Keratinocyte (primary cell): ENCODE results near the gene CDKN1C. TPM values are rescaled to one million over a fixed set of nuclear protein-coding genes. Genes with fewer than 3 reads are reported as not detected.

Source experiments
- DNase-seq: peaks from one replicate; pipeline ENCODE4 v3.0.0-alpha.2; 2011; ENCODE audit warnings: low read depth, missing footprints, low spot score
- FAIRE-seq: peaks from 2 replicates; lab custom pipeline; 2011; peaks lifted over from hg19 to GRCh38; lab: Jason Lieb, UNC
- H2AFZ ChIP-seq: 2 replicates; pipeline ENCODE4 v1.6.0; 2012; ENCODE audit warnings: low read length, control low read depth, inconsistent platforms; ENCODE audit not compliant: control insufficient read depth
- H3K27ac ChIP-seq: 2 replicates; pipeline ENCODE4 v1.5.1; 2011; ENCODE audit warnings: low read length; ENCODE audit not compliant: control insufficient read depth, insufficient read depth
- H3K27me3 ChIP-seq: 3 replicates; pipeline ENCODE4 v1.6.0; 2011; ENCODE audit warnings: low read length; ENCODE audit not compliant: control insufficient read depth, insufficient read depth; ENCODE audit errors: extremely low read depth
- H3K36me3 ChIP-seq, 2 experiments: 2 replicates in 1 of 2; 3 replicates in 1 of 2; pipeline ENCODE4 v1.5.1; 2011; ENCODE audit warnings: low read length in 2 of 2, mild to moderate bottlenecking in 1 of 2; ENCODE audit not compliant: control insufficient read depth in 2 of 2, insufficient read depth in 2 of 2; ENCODE audit errors: extremely low read depth in 1 of 2
- H3K4me1 ChIP-seq: 3 replicates; pipeline ENCODE4 v1.5.1; 2011; ENCODE audit warnings: low read length; ENCODE audit not compliant: control insufficient read depth, insufficient read depth; ENCODE audit errors: extremely low read depth
- H3K4me2 ChIP-seq: 3 replicates; pipeline ENCODE4 v1.6.0; 2011; ENCODE audit warnings: low read depth, low read length; ENCODE audit not compliant: control insufficient read depth, insufficient read depth; ENCODE audit errors: extremely low read depth
- H3K4me3 ChIP-seq, 3 experiments: fragments of 200-600 bp in 1 of 3; sonication (generic) in 1 of 3; 2 replicates in 2 of 3; 3 replicates in 1 of 3; pipeline ENCODE4 v1.5.1; 2011 to 2016; ENCODE audit warnings: low read length in 3 of 3, mild to moderate bottlenecking in 3 of 3, control low read depth in 2 of 3, inconsistent platforms in 1 of 3, low read depth in 1 of 3, mixed read lengths in 1 of 3, mixed run types in 1 of 3, moderate library complexity in 1 of 3; ENCODE audit not compliant: control insufficient read depth in 2 of 3, insufficient read depth in 2 of 3; ENCODE audit errors: extremely low read depth in 1 of 3
- H3K79me2 ChIP-seq: 2 replicates; pipeline ENCODE4 v1.6.0; 2012; ENCODE audit warnings: low read length; ENCODE audit not compliant: control insufficient read depth, insufficient read depth
- H3K9ac ChIP-seq: 3 replicates; pipeline ENCODE4 v1.6.0; 2011; ENCODE audit warnings: low read length; ENCODE audit not compliant: control insufficient read depth, insufficient read depth; ENCODE audit errors: extremely low read depth
- H3K9me1 ChIP-seq: 3 replicates; pipeline ENCODE4 v1.6.0; 2011; ENCODE audit warnings: low read length; ENCODE audit not compliant: control insufficient read depth, insufficient read depth; ENCODE audit errors: extremely low read depth
- H3K9me3 ChIP-seq: 2 replicates; pipeline ENCODE4 v1.5.1; 2012; ENCODE audit warnings: low read depth, low read length; ENCODE audit not compliant: control insufficient read depth
- H4K20me1 ChIP-seq: 3 replicates; pipeline ENCODE4 v1.6.0; 2011; ENCODE audit warnings: low read length; ENCODE audit not compliant: control insufficient read depth, insufficient read depth; ENCODE audit errors: extremely low read depth
- EZH2 ChIP-seq: IDR thresholded peaks from one replicate; pipeline ENCODE4 v1.6.1; 2012; ENCODE audit warnings: inconsistent platforms, mild to moderate bottlenecking, low read length, moderate library complexity
- dilution Hi-C: fragments of 300-500 bp; cut with MboI; formaldehyde crosslinking; loops from one replicate; pipeline ENCODE4 v1.7.0; 2020; ENCODE audit warnings: low sequenced_read_pairs; ENCODE audit not compliant: extremely low pct_ligation_motif_present
- polyA plus RNA-seq, 5 experiments: library from polyadenylated mRNA; depleted of rRNA in 3 of 5; stranded (reverse) in 3 of 5; stranded (forward) in 1 of 5; unstranded in 1 of 5; fragments of >200 nt; gene quantifications; 1 replicate in 1 of 5; 2 replicates in 3 of 5; 3 replicates in 1 of 5; pipeline versions ENCODE4 v1.2.1 to v1.2.3, GENCODE V29; 2011 to 2012; ENCODE audit warnings: missing spikeins in 2 of 5, low read depth in 1 of 5, low replicate concordance in 1 of 5
- TF ChIP-seq, protein P1 (sequence below), 3 experiments: IDR thresholded peaks in 1 of 3; conservative IDR thresholded peaks in 1 of 3; optimal IDR thresholded peaks in 1 of 3; 2 replicates in 2 of 3; 3 replicates in 1 of 3; pipeline versions ENCODE3 to v1.5.1; 2011; ENCODE audit warnings: low read length in 3 of 3, mild to moderate bottlenecking in 3 of 3, moderate library complexity in 2 of 3, control low read depth in 1 of 3, inconsistent platforms in 1 of 3; ENCODE audit not compliant: insufficient read depth in 2 of 3; ENCODE audit errors: extremely low read depth in 1 of 3

The CDKN1C gene
- polyA plus RNA-seq, 1 donor (not counting 4 experiments of a cell fraction or from before 2014, with no cell fraction given): 0.37 TPM

DNA sequence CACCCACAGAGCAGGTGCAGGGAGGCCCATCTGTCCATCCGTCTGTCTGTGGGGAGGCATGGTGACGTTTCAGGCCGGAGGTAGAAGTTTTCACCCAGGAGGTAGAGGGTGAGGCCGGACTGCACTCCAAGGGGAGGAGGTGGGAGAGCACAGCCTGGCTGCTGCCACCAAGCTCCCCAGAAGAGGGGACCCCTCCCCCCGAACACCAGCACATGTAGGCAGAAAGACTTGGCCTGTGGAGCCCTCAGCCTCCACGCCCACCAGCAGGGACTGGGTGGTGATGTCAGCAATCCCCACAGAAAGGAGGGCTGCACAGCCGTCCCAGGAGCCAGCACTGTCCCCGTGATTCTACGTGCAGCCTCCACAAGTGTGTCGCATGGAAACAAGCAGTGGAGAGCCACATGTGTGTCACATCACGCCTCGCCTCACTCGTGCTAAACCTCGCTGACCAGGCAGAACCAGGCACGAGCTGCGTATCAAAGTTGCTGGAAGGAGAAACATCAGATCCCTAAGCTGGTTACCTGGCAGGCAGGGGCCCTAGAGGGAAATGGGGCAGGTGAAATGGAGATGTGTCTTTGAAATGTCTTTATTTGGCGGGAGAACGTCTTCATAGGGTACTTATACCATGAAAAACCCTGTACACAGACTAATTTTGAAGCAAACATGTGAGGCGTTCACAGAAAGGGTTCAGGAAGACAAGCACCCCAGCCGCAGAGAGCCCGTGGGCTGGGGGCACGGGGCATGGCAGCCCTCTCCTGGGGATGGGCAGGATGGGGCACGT is 49.1 kb downstream of the CDKN1C start:
- Histone ChIP-seq H4K20me1 (no peaks in the 10 kb centered on the region), H3K4me2 (no peak overlapping the region), H3K36me3 (no peaks in the 10 kb centered on the region), H3K9ac (no peak overlapping the region), H3K9me1 (no peaks in the 10 kb centered on the region), H3K4me1 (no peaks in the 10 kb centered on the region), H3K9me3 (no peaks in the 10 kb centered on the region), H3K79me2 (no peaks in the 10 kb centered on the region), H2AFZ (no peak overlapping the region), H3K27ac (no peak overlapping the region), H3K27me3 (peaks cover 20% of the 10 kb centered on the region), H3K4me3 (no peak overlapping the region)
- FAIRE-seq: no peak
- no peak for DNase-seq
- dilution Hi-C loops: no loop called here
- TF ChIP-seq EZH2: no peak
- TF ChIP-seq, protein P1, sequence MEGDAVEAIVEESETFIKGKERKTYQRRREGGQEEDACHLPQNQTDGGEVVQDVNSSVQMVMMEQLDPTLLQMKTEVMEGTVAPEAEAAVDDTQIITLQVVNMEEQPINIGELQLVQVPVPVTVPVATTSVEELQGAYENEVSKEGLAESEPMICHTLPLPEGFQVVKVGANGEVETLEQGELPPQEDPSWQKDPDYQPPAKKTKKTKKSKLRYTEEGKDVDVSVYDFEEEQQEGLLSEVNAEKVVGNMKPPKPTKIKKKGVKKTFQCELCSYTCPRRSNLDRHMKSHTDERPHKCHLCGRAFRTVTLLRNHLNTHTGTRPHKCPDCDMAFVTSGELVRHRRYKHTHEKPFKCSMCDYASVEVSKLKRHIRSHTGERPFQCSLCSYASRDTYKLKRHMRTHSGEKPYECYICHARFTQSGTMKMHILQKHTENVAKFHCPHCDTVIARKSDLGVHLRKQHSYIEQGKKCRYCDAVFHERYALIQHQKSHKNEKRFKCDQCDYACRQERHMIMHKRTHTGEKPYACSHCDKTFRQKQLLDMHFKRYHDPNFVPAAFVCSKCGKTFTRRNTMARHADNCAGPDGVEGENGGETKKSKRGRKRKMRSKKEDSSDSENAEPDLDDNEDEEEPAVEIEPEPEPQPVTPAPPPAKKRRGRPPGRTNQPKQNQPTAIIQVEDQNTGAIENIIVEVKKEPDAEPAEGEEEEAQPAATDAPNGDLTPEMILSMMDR (optimal IDR thresholded peaks at IDR 0.05 in 1 of 3, IDR thresholded peaks at IDR 0.05 in 1 of 3, conservative IDR thresholded peaks at IDR 0.05 in 1 of 3; ENCODE audit: extremely low read depth in 1 of 3, insufficient read depth in 2 of 3, low read length in 3 of 3): no peak

DNA sequence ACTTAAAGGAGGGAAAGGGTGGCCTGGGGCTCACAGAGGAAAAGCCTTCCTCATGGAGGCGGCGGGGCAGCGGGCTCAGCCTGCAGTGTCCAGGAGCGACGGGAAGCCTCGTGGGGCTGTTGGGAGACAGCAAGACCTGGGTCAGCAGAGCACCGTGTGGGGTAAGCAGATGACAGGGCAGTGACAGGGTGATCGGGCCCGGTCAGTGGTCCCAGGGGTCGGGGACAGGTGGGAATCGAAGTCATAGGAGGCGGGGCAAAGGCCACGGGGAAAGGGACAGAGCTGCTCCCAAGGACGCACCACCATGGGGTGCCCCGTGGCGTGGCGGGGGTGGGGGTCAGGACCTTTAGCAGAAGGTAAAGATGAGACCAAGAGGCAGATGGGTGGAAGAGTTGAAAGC is 49.8 kb downstream of the CDKN1C start:
- Histone ChIP-seq H4K20me1 (no peaks in the 10 kb centered on the region), H3K36me3 (no peaks in the 10 kb centered on the region), H3K79me2 (no peaks in the 10 kb centered on the region), H3K9ac (no peak overlapping the region), H3K27ac (no peak overlapping the region), H3K27me3 (peaks cover 20% of the 10 kb centered on the region), H2AFZ (no peak overlapping the region), H3K4me1 (no peaks in the 10 kb centered on the region), H3K4me3 (no peak overlapping the region), H3K9me1 (no peaks in the 10 kb centered on the region), H3K4me2 (no peak overlapping the region), H3K9me3 (no peaks in the 10 kb centered on the region)
- FAIRE-seq: no peak
- no peak for TF ChIP-seq EZH2
- TF ChIP-seq, protein P1 (optimal IDR thresholded peaks at IDR 0.05 in 1 of 3, IDR thresholded peaks at IDR 0.05 in 1 of 3, conservative IDR thresholded peaks at IDR 0.05 in 1 of 3; ENCODE audit: extremely low read depth in 1 of 3, insufficient read depth in 2 of 3, low read length in 3 of 3): no peak
- dilution Hi-C loops: no loop called here
- no peak for DNase-seq
